NCI-H1436 (cell line): ENCODE data around the gene PLSCR1.
A peak's percentile ranks its signal among the peaks of the same experiment; 100 is the strongest.
"Not testable (repeated sequence)": the region's sequence is repeated elsewhere in the genome, so short reads cannot be mapped to it uniquely, and the experiment has no call there.

ENCODE experiments used
- DNase-seq: peaks from one replicate; lab custom pipeline; 2025; lab: John Stamatoyannopoulos, UW

Gene PLSCR1

DNA sequence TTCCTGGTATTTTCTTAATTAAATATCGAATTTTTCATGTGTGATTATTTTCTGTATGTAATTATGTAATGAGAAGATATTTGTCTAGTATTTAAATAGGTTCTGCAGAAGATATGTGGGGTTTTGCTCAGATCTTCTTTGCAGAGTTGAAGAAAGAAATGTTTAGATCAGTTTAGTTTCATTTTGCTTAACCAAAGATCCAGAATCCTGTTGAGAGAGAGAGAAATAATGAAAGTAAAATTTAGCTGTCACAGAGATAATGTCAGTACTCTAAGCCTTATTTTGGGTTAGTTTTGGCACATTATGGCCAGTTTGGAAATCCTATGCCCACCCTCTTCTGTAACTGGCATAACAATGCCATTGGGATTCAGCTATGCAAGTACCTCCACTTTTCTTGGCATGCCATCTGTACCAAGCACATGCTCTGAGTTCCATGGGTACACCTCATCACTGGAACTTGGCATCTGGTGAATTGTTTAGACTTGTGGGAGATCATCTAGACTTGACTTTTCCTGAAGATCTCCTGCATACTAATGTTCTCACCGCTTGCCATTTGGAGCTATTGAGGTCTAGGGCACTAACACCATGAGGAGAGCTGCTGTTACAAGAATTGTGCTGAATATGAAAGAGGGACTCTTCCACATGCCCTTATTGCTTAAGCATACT lies 30.9 kb downstream of the PLSCR1 start:
- no peak for DNase-seq

DNA sequence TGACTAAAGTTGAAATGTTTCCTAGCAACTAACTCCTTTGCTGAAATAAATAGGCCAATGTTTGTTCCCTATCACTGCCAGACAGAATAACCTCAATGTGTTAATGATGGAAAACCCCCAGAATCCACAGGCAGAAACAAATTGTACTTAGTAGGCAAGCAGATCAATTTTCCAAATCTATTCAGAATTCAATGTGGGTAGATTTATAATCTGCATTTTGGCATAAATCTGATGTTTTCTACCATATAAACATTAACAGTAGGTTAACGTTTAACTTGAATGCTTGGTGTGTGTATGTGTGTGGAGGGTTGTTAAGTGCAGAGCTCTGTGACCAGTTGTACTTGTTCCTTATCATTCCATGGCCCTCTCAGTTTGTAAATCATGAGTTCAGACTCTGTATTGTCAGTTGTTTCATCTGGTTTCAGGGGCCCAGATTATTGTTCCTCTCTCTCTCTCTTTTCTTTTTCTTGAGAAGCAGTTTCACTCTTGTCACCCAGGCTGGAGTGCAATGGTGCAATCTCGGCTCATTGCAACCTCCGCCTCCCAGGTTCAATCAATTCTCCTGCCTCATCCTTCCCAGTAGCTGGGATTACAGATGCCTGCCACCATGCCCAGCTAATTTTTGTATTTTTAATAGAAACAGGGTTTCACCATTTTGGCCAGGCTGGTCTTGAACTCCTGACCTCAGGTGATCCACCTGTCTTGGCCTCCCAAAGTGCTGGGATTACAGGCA lies 32.8 kb downstream of the PLSCR1 start:
- DNase-seq = no peak

- no peak for DNase-seq
These were observed 36.9 kb downstream of the PLSCR1 start for GRCh38 chr3:146507331-146508120.

- no peak for DNase-seq
These were observed 38.9 kb downstream of the PLSCR1 start for GRCh38 chr3:146505516-146505915.

GRCh38 chr3:146504498-146505197 lies 39.8 kb downstream of the PLSCR1 start:
- DNase-seq = no peak

DNA sequence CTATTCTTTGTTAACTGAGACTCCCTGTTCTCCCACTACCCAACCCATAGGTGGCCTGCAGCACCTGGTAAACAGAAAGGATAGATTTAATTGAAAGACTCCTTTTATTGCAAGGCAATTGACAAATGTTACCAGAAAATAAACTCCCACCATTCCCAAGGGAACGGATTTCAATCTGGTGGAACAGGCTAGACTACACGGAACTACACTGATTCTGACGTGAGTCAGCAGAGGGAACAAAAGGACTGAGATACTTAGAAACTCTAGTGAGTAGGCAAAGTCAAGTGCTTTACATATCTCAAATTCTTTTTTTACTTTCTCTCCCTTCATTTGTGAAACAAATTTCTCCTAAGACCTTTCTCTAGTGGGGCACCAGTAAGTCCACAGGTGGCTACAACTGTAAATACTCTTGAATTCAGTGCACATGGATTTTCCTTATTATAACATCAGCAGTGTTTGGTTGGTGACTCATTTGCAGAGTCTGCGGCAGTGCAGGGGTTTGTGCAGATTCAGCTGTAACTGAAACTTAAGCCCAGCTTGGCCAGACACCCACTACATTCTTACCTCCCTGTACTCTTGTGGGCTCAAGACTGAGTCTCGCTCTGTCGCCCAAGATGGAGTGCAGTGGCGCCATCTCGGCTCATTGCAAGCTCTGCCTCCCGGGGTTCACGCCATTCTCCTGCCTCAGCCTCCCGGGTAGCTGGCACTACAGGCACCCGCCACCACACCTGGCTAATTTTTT lies 40.8 kb downstream of the PLSCR1 start:
- DNase-seq = peak; percentile 28

DNA sequence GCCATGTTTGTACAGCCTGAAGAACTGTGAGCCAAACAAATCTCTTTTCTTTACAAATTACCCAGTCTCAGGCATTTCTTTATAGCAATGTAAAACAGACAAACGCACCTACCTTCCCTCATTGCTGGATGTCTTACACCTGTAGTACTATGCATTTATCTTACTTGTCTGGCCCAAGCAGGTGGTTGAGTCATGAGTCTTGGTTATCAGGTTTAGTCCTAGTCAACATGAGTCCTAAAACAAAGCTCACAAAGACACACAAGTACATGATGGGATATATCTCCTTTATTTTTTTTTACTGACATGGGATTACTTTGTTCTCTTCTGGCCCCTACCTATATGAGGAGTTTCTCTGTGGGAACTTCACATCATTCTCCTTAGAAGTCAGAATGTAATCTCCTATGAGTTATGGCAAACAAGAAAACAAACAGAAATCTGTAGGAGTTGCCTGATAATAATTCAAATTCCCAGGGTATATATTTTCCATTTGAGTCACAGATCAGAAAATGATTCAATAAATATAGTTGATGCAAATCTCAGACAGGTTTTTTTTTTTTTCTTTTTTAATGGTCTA lies 41.4 kb downstream of the PLSCR1 start:
- no peak for DNase-seq

- DNase-seq = no peak
These were observed 42.7 kb downstream of the PLSCR1 start for GRCh38 chr3:146501752-146502151.

DNA sequence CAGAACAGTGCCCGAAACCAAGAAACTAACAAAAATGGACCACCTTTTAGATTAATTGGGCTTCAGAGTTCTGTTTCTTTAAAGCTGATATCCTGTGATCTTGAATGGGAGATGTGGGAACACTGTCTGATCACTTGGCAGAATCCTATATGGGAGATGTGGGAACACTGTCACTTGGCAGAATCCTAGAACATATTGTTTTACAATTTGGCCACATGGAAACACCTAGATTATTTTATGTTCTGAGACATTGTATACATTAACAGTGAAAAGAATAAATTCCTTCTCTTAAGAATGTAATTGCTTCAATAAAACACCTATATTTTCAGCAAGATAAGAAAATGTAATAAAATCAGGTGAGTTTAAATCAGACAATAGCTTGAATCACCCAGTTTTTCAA lies 44.7 kb downstream of the PLSCR1 start:
- no peak for DNase-seq

DNA sequence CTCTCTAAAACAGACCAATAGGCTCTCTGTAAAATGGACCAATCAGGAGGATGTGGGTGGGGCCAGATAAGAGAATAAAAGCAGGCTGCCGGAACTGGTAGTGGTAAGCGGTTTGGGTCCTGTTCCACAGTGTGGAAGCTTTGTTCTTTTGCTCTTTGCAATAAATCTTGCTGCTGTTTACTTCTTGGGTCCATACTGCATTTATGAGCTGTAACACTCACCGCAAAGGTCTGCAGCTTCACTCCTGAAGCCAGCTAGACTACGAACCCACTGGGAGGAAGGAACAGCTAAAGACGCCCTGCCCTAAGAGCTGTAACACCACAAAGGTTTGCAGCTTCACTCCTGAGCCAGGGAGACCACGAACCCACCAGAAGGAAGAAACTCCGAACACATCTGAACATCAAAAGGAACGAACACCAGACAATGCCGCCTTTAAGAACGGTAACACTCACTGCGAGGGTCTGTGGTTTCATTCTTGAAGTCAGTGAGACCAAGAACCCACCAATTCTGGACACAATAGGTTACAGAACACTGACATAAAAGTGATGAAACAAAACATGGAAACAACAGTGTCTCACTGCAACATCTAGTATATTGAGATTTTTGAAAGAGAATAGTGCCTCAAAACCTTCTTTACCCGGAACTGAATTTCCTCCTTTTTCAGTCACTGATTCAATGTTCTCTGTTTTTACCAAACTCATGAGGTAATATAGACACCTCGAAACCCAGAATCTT lies 46.2 kb downstream of the PLSCR1 start:
- DNase-seq = no peak

GRCh38 chr3:146497145-146497843 lies 47.1 kb downstream of the PLSCR1 start:
- DNase-seq = not testable (repeated sequence)

DNA sequence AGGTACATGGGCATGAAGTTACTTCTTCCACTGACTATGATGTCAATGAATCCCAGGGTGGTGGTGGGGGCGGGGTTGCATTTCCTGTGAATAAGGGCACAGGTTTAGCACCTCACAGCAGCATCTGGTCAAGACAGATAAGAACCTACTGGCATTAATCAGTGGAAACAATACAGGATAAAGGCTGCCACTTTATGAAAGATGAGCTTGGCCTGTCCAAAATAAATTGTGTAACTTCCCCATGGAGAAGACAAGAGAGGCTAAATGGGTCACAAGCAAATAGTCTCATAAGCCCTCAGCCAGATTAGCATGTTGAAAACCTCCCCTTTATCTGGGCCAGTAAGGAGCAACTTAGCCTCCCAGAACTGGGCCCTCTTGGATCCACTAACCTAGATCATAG lies 47.7 kb downstream of the PLSCR1 start:
- no peak for DNase-seq

DNA sequence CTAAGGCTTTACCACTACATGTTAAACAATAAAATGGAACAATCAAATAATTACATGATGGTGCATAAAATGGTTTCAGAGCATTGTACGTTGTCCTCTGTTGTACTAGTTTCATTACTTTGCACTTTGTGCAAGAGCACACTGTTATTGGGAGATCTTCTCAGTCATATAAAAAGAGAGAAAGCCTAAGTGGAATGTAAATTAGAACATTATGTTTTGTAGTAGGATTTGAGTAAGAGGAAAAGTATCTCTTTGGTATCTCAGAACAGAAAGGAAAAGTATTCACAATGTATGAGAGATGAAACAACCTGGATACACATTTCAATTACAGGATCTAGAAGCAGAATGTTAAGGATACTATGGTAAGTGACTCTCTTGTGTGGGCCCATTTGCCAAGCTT lies 48.2 kb downstream of the PLSCR1 start:
- no peak for DNase-seq

- no peak for DNase-seq
These were observed 50.6 kb downstream of the PLSCR1 start for GRCh38 chr3:146493761-146494160.

GRCh38 chr3:146493221-146493620 lies 51.2 kb downstream of the PLSCR1 start:
- no peak for DNase-seq

DNA sequence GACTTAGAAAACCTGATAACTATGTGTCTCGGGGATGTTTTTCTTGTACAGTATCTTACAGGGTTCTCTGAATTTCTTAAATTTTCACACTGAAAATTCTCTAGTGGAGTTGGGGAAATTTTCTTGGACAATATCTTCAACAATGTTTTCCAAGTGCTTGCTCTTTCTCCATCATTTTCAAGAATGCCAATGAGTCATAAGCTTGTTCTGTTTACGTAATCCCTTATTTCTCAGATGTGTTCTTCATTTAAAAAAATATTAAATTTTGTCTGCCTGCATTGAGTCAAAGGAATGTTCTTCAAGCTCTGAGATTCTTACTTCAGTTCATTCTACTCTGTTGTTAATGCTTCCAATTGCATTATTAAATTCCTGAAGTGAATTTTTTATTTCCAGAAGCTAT lies 53.1 kb downstream of the PLSCR1 start:
- no peak for DNase-seq

GRCh38 chr3:146485297-146485696 lies 59.1 kb downstream of the PLSCR1 start:
- DNase-seq = no peak

- DNase-seq = no peak
These were observed 68.2 kb downstream of the PLSCR1 start for GRCh38 chr3:146476094-146476740.

GRCh38 chr3:146474976-146475375 lies 69.4 kb downstream of the PLSCR1 start:
- DNase-seq = not testable (repeated sequence)
